K562 (cell line): ENCODE results near the gene TMC4. TPM values are rescaled to one million over a fixed set of nuclear protein-coding genes. Genes with fewer than 3 reads are reported as not detected.

Experiments used
- ATAC-seq: fragments of 200-7000 bp; cut with Tn5 transposase; 3 replicates; pipeline ENCODE4 v1.9.1; 2020; ENCODE audit warnings: moderate library complexity
- BruUV-seq: library from RNA; stranded (reverse); fragments of 400-500 nt; replicated peaks from 2 replicates; lab custom pipeline; 2021; lab: Mats Ljungman, UMichigan
- CTCF ChIA-PET: fragments of 300-600 bp; formaldehyde crosslinking; extraction: SDS; loops from one replicate; lab custom pipeline; 2021; ENCODE audit warnings: low intra/inter-chr PET ratio; lab: Yijun Ruan, JAX
- POLR2A ChIA-PET: fragments of 300-600, 350-650 bp; sonication (Branson Sonifier 250); formaldehyde crosslinking; extraction: SDS; loops from one replicate; lab custom pipeline; 2021; ENCODE audit warnings: antibody characterized with exemption, inconsistent platforms; lab: Yijun Ruan, JAX
- DNase-seq, 4 experiments: peaks; one replicate each; pipeline versions ENCODE4 v3.0.0 to v3.0.0-alpha.2; 2011 to 2018; ENCODE audit warnings: low spot score in 3 of 4, mixed read lengths in 3 of 4; ENCODE audit errors: extremely low read depth in 1 of 4
- FAIRE-seq: peaks from 2 replicates; lab custom pipeline; 2011; peaks lifted over from hg19 to GRCh38; lab: Jason Lieb, UNC
- H2AFZ ChIP-seq: 2 replicates; pipeline ENCODE4 v1.6.0; 2011; ENCODE audit warnings: low read depth, low read length, control low read depth, inconsistent platforms
- H3K27ac ChIP-seq: fragments of 200-600 bp; 3 replicates; pipeline ENCODE4 v1.8.0; 2011; ENCODE audit warnings: low read depth, mild to moderate bottlenecking, control low read depth, inconsistent platforms, low read length, moderate library complexity, mixed read lengths; ENCODE audit errors: extremely low read depth
- H3K27me3 ChIP-seq, 2 experiments: fragments of 300-600 bp in 1 of 2; 2 replicates in 1 of 2; 3 replicates in 1 of 2; pipeline versions ENCODE4 v1.6.0 to v1.8.0; 2011; ENCODE audit warnings: inconsistent platforms in 2 of 2, low read length in 2 of 2, mild to moderate bottlenecking in 1 of 2, mixed read lengths in 1 of 2, moderate library complexity in 1 of 2; ENCODE audit not compliant: control insufficient read depth in 2 of 2, insufficient read depth in 2 of 2
- H3K36me3 ChIP-seq: fragments of 300-600 bp; 3 replicates; pipeline ENCODE4 v1.8.0; 2011; ENCODE audit warnings: mild to moderate bottlenecking, low read length, inconsistent platforms; ENCODE audit not compliant: control insufficient read depth, insufficient read depth
- H3K4me1 ChIP-seq, 2 experiments: fragments of 200-600 bp in 1 of 2; replicated peaks in 1 of 2; 2 replicates in 1 of 2; 3 replicates in 1 of 2; pipeline versions ENCODE4 v1.5.1 to v1.8.0; 2011; ENCODE audit warnings: inconsistent platforms in 2 of 2, low read length in 2 of 2, mild to moderate bottlenecking in 1 of 2, mixed read lengths in 1 of 2, moderate library complexity in 1 of 2; ENCODE audit not compliant: control insufficient read depth in 2 of 2, insufficient read depth in 2 of 2
- H3K4me2 ChIP-seq: 2 replicates; pipeline ENCODE4 v1.6.1; 2011; ENCODE audit warnings: low read length, control low read depth, inconsistent platforms, mixed read lengths; ENCODE audit not compliant: insufficient read depth
- H3K4me3 ChIP-seq: fragments of 200-600 bp; sonication (generic), shearing (Covaris generic); 2 replicates; pipeline ENCODE4 v1.5.1; 2016; ENCODE audit warnings: control low read depth, inconsistent platforms
- H3K79me2 ChIP-seq: fragments of 200-600 bp; 3 replicates; pipeline ENCODE4 v1.8.0; 2011; ENCODE audit warnings: low read length, inconsistent platforms; ENCODE audit not compliant: control insufficient read depth, insufficient read depth
- H3K9ac ChIP-seq, 2 experiments: 2 replicates each; pipeline versions ENCODE4 v1.6.0 to v1.6.1; 2011; ENCODE audit warnings: low read depth in 2 of 2, low read length in 2 of 2, control low read depth in 1 of 2, inconsistent platforms in 1 of 2, mild to moderate bottlenecking in 1 of 2, mixed read lengths in 1 of 2; ENCODE audit not compliant: insufficient read depth in 1 of 2
- H3K9me1 ChIP-seq: one replicate; pipeline ENCODE4 v1.6.0; 2011; ENCODE audit warnings: inconsistent platforms, mild to moderate bottlenecking, low read length, moderate library complexity; ENCODE audit not compliant: control insufficient read depth, insufficient read depth
- H3K9me3 ChIP-seq: replicated peaks from 2 replicates; pipeline ENCODE4 v1.5.1; 2011; ENCODE audit warnings: low read depth, low read length, inconsistent platforms; ENCODE audit not compliant: control insufficient read depth, insufficient read depth
- H4K20me1 ChIP-seq: replicated peaks from 2 replicates; pipeline ENCODE4 v1.6.1; 2011; ENCODE audit warnings: low read length, inconsistent platforms, mixed read lengths; ENCODE audit not compliant: control insufficient read depth, insufficient read depth
- ARHGAP35 ChIP-seq: fragments of 450-650 bp; IDR thresholded peaks from 2 replicates; pipeline ENCODE4 v1.6.1; 2018; ENCODE audit not compliant: partially characterized antibody
- CC2D1A ChIP-seq: fragments of 450-650 bp; IDR thresholded peaks from 2 replicates; pipeline ENCODE4 v1.6.1; 2017; ENCODE audit warnings: mild to moderate bottlenecking
- CCNT2 ChIP-seq: IDR thresholded peaks from 2 replicates; pipeline ENCODE4 v1.6.1; 2011; ENCODE audit warnings: borderline replicate concordance, low read depth, mild to moderate bottlenecking, moderate library complexity, mixed read lengths, low read length; ENCODE audit not compliant: insufficient read length; ENCODE audit errors: extremely low read depth
- CHD1 ChIP-seq: fragments of 200-600 bp; sonication (generic); IDR thresholded peaks from one replicate; pipeline ENCODE4 v1.6.1; 2012; ENCODE audit warnings: mild to moderate bottlenecking, moderate library complexity, low read length, inconsistent platforms
- EGR1 ChIP-seq: fragments of 450-650 bp; conservative IDR thresholded peaks from 2 replicates; pipeline ENCODE4 v1.6.1; 2017; ENCODE audit warnings: mild to moderate bottlenecking
- EWSR1 ChIP-seq: fragments of 450-650 bp; IDR thresholded peaks from 2 replicates; pipeline ENCODE4 v1.6.1; 2018; ENCODE audit warnings: borderline replicate concordance, mild to moderate bottlenecking, low read depth, moderate library complexity; ENCODE audit not compliant: partially characterized antibody
- EZH2 ChIP-seq: IDR thresholded peaks from 2 replicates; pipeline ENCODE4 v1.6.1; 2012; ENCODE audit warnings: low read depth, mild to moderate bottlenecking, inconsistent platforms, low read length, borderline replicate concordance
- HCFC1 ChIP-seq: IDR thresholded peaks from 2 replicates; pipeline ENCODE4 v1.6.1; 2012; ENCODE audit warnings: low read depth, low read length, improper control_type of control experiment
- NCOA1 ChIP-seq: fragments of 450-650 bp; IDR thresholded peaks from 2 replicates; pipeline ENCODE4 v1.6.1; 2016; ENCODE audit warnings: low read depth
- NFXL1 ChIP-seq: fragments of 450-650 bp; formaldehyde crosslinking; IDR thresholded peaks from 2 replicates; pipeline ENCODE4 v1.4.0; 2021; ENCODE audit warnings: mild to moderate bottlenecking
- NONO ChIP-seq, 2 experiments: fragments of 200-400 bp in 1 of 2; fragments of 450-650 bp in 1 of 2; formaldehyde crosslinking in 1 of 2; IDR thresholded peaks; 2 replicates each; pipeline ENCODE4 v1.6.1; 2017; ENCODE audit warnings: low read depth in 2 of 2, mild to moderate bottlenecking in 2 of 2, moderate library complexity in 2 of 2, low read length in 1 of 2
- POLR2G ChIP-seq: fragments of 200-400 bp; formaldehyde crosslinking; IDR thresholded peaks from 2 replicates; pipeline ENCODE4 v1.6.1; 2017; ENCODE audit warnings: low read depth, mild to moderate bottlenecking, antibody characterized with exemption, low read length, moderate library complexity
- POLR3A ChIP-seq: IDR thresholded peaks from 2 replicates; pipeline ENCODE4 v1.6.1; 2011; ENCODE audit warnings: borderline replicate concordance, mild to moderate bottlenecking, moderate library complexity; ENCODE audit not compliant: insufficient read length, insufficient read depth; ENCODE audit errors: extremely low read depth
- PTTG1 ChIP-seq: fragments of 450-650 bp; IDR thresholded peaks from 2 replicates; pipeline ENCODE4 v1.6.1; 2016; ENCODE audit warnings: low read depth, mild to moderate bottlenecking, missing genetic modification characterization, missing compliant biosample characterization
- ZBTB17 ChIP-seq: fragments of 450-650 bp; formaldehyde crosslinking; IDR thresholded peaks from 2 replicates; pipeline ENCODE4 v1.4.0; 2020; ENCODE audit warnings: mild to moderate bottlenecking
- ZNF282 ChIP-seq: sonication (generic); formaldehyde crosslinking; IDR thresholded peaks from 2 replicates; pipeline ENCODE4 v1.8.1; 2023; ENCODE audit warnings: missing genetic modification reagents
- WGBS: fragments of 100-300 bp; shearing (Covaris generic); methylation state at CpG from one replicate; pipeline ENCODE4 v1.1.6; 2016; ENCODE audit warnings: low coverage, mixed read lengths; ENCODE audit not compliant: insufficient coverage; ENCODE audit errors: missing lambda C conversion rate; 5-methylcytosine and 5-hydroxymethylcytosine counted together
- in situ Hi-C: fragments of 300-500 bp; cut with MboI; formaldehyde crosslinking; loops from 4 replicates; pipeline ENCODE4 v1.15.0; 2018; ENCODE audit warnings: inconsistent platforms, mixed read lengths
- intact Hi-C: fragments of 100-400 bp; cut with micrococcal nuclease; formaldehyde crosslinking; loops from 2 replicates; pipeline ENCODE4 v1.14.2; 2022
- polyA plus RNA-seq, 8 experiments: library from polyadenylated mRNA; depleted of rRNA in 4 of 8; stranded (reverse) in 5 of 8; unstranded in 3 of 8; fragments of >200 nt; fragmentation: Nextera tagmentation in 2 of 8; fragmentation: Illumina TruSeq in 1 of 8; extraction: Ambion mirVana in 2 of 8; extraction: Trizol in 1 of 8; gene quantifications; 2 replicates each; pipeline versions ENCODE4 v1.2.1 to v1.2.3, GENCODE V29; 2011 to 2014; ENCODE audit warnings: inconsistent platforms in 1 of 8, missing spikeins in 1 of 8
- total RNA-seq, 7 experiments: library from RNA; depleted of rRNA in 6 of 7; stranded (reverse); fragments of >200 nt in 6 of 7; fragmentation: Illumina TruSeq in 2 of 7; extraction: Trizol in 2 of 7; gene quantifications; 2 replicates each; pipeline versions ENCODE4 v1.2.1 to v1.2.3, GENCODE V29; 2011 to 2021; ENCODE audit warnings: low replicate concordance in 1 of 7
- TF ChIP-seq, protein P1 (sequence below): fragments of 250-450 bp; sonication (Bioruptor Pico); IDR thresholded peaks from 2 replicates; pipeline ENCODE4 v1.8.0; 2022; ENCODE audit warnings: inconsistent platforms
- TF ChIP-seq, protein P2 (sequence below): sonication (generic); formaldehyde crosslinking; IDR thresholded peaks from 2 replicates; pipeline ENCODE4 v1.8.0; 2022; ENCODE audit warnings: missing genetic modification reagents, mild to moderate bottlenecking, moderate library complexity, borderline replicate concordance
- TF ChIP-seq, protein P3 (sequence below): fragments of 450-650 bp; IDR thresholded peaks from 2 replicates; pipeline ENCODE4 v1.6.1; 2016; ENCODE audit warnings: antibody characterized with exemption

TMC4 gene
- total and polyA plus RNA-seq, 9 of the 15 experiments (the other 6 are each of a cell fraction or from before 2014, with no cell fraction given): 0.12 to 0.79 (median 0.36) TPM; not detected in 2

DNA sequence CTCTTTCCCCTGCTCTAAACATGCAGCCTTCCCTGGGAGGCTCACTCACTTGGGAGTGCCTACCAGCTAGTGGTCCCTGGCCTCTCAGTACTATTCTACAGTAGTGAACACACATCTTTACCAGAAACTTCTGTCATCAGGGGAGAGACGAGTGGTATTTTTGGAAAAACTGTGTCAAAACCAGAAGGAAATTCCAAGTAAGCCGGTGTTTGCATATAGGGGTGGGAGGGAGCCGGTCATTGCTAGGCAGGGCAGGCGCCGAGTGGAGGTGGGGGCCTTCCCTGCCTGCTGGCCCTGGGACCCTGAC, 34.7 kb upstream of the TMC4 start:
- Histone ChIP-seq H3K27me3 (no peaks in the 10 kb centered on the region), H2AFZ (no peak overlapping the region), H3K36me3 (peaks cover 73% of the 10 kb centered on the region), H3K9ac (peak overlapping the region; percentile 66 to 90), H4K20me1 (peaks cover 81% of the 10 kb centered on the region), H3K4me2 (peak overlapping the region; percentile 89), H3K79me2 (peaks cover 81% of the 10 kb centered on the region), H3K4me3 (peak overlapping the region; percentile 3; the same call in 1 of the 2 replicates), H3K4me1 (peaks cover 69 to 79% of the 10 kb centered on the region in 2 experiments), H3K9me1 (peaks cover 23% of the 10 kb centered on the region), H3K9me3 (no peaks in the 10 kb centered on the region), H3K27ac (peak overlapping the region; percentile 89)
- peak; percentile 0; the same call in 1 of the 3 replicates for ATAC-seq
- ChIA-PET POLR2A (interaction anchor here (0.6 to 7.0 kb wide), 12 partner anchors 7 to 111 kb away, joined by 3 to 66 read pairs (median 4); partner anchors contain the start of genes CNOT3, MBOAT7, RPS9 and TSEN34), CTCF (no interaction called here)
- in situ Hi-C loops (no loop called here), intact Hi-C loops (no loop called here)
- peak in 1 of 4 experiments; percentile 23 for DNase-seq
- 20% methylated on average over 5 of the region's 5 CpGs for WGBS
- FAIRE-seq: no peak
- BruUV-seq: no TSS peak
- TF ChIP-seq ARHGAP35: no peak
- TF ChIP-seq ZBTB17: no peak
- peak; percentile 42 for TF ChIP-seq CHD1
- TF ChIP-seq EGR1: no peak
- no peak for TF ChIP-seq EWSR1
- TF ChIP-seq EZH2: no peak
- no peak for TF ChIP-seq NCOA1
- TF ChIP-seq CCNT2: no peak
- TF ChIP-seq, protein P1, sequence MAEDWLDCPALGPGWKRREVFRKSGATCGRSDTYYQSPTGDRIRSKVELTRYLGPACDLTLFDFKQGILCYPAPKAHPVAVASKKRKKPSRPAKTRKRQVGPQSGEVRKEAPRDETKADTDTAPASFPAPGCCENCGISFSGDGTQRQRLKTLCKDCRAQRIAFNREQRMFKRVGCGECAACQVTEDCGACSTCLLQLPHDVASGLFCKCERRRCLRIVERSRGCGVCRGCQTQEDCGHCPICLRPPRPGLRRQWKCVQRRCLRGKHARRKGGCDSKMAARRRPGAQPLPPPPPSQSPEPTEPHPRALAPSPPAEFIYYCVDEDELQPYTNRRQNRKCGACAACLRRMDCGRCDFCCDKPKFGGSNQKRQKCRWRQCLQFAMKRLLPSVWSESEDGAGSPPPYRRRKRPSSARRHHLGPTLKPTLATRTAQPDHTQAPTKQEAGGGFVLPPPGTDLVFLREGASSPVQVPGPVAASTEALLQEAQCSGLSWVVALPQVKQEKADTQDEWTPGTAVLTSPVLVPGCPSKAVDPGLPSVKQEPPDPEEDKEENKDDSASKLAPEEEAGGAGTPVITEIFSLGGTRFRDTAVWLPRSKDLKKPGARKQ: no peak
- TF ChIP-seq PTTG1 (tag): no peak
- no peak for TF ChIP-seq ZNF282 (CRISPR knock-in tag)
- TF ChIP-seq, protein P2, sequence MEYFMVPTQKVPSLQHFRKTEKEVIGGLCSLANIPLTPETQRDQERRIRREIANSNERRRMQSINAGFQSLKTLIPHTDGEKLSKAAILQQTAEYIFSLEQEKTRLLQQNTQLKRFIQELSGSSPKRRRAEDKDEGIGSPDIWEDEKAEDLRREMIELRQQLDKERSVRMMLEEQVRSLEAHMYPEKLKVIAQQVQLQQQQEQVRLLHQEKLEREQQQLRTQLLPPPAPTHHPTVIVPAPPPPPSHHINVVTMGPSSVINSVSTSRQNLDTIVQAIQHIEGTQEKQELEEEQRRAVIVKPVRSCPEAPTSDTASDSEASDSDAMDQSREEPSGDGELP (CRISPR knock-in tag): no peak
- TF ChIP-seq NONO (IDR thresholded peaks at IDR 0.05; ENCODE audit: low read depth in 2 of 2, low read length in 1 of 2): no peak
- TF ChIP-seq, protein P3, sequence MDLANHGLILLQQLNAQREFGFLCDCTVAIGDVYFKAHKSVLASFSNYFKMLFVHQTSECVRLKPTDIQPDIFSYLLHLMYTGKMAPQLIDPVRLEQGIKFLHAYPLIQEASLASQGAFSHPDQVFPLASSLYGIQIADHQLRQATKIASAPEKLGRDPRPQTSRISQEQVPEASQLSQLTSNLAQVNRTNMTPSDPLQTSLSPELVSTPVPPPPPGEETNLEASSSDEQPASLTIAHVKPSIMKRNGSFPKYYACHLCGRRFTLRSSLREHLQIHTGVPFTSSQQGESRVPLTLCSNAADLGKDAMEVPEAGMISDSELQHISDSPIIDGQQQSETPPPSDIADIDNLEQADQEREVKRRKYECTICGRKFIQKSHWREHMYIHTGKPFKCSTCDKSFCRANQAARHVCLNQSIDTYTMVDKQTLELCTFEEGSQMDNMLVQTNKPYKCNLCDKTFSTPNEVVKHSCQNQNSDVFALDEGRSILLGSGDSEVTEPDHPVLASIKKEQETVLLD: no peak
- TF ChIP-seq POLR3A: no peak
- no peak for TF ChIP-seq CC2D1A
- no peak for TF ChIP-seq NFXL1 (CRISPR knock-in tag)
- TF ChIP-seq POLR2G: 0 out of 2 replicates have a peak, but pooled peaks have one; percentile 40
- TF ChIP-seq HCFC1: no peak
